Left ventricle myocardium superior (tissue), 1 donor: ENCODE data around the gene BCAR3. TPM values are rescaled to one million over a fixed set of nuclear protein-coding genes. Genes with fewer than 3 reads are reported as not detected.
A peak's percentile ranks its signal among the peaks of the same experiment; 100 is the strongest.

Source experiments
- ATAC-seq: fragments of 200-7000 bp; cut with Tn5 transposase; one replicate; pipeline ENCODE4 v1.9.1; 2020; ENCODE audit warnings: mild to moderate bottlenecking, moderate library complexity
- DNase-seq: peaks from one replicate; pipeline ENCODE4 v3.0.0-alpha.2; 2020
- intact Hi-C: fragments of 100-400 bp; cut with micrococcal nuclease; formaldehyde crosslinking; loops from one replicate; pipeline ENCODE4 v1.11.0; 2022
- total RNA-seq: library from RNA; stranded (reverse); fragmentation: NEBNext Ultra II Directional; extraction: Animal tissue kit (Norgen Biotek cat#: 25700); gene quantifications from one replicate; pipeline ENCODE4 v1.2.1, GENCODE V29; 2021
- donor health status: DM: no; HTN: yes; CAD: no; lungs with severe emphysema.

The BCAR3 gene
- total RNA-seq, 1 donor from 2014 or later, result 15.2 TPM

GRCh38 chr1:93608187-93609109, 73.2 kb downstream of the BCAR3 start:
- DNase-seq (peak; percentile 42), ATAC-seq (peak; percentile 69)
- intact Hi-C loops, result no loop called here

GRCh38 chr1:93607814-93608186, 73.8 kb downstream of the BCAR3 start:
- intact Hi-C loops, result no loop called here
- DNase-seq, result no peak
- no peak for ATAC-seq

GRCh38 chr1:93605812-93606512, 75.7 kb downstream of the BCAR3 start:
- DNase-seq (no peak), ATAC-seq (peak; percentile 50)
- intact Hi-C loops, result no loop called here

GRCh38 chr1:93605026-93605568, 76.5 kb downstream of the BCAR3 start:
- no peak for ATAC-seq
- DNase-seq, result no peak
- intact Hi-C loops, result no loop called here

- ATAC-seq, result no peak
- intact Hi-C loops, result no loop called here
- DNase-seq, result no peak
Observed at GRCh38 chr1:93604411-93604810, 77.2 kb downstream of the BCAR3 start.

GRCh38 chr1:93603601-93604000, 78.0 kb downstream of the BCAR3 start:
- DNase-seq (no peak), ATAC-seq (no peak)
- intact Hi-C loops, result no loop called here

GRCh38 chr1:93603106-93603505, 78.5 kb downstream of the BCAR3 start:
- intact Hi-C loops, result no loop called here
- ATAC-seq (no peak), DNase-seq (no peak)

- no peak for ATAC-seq
Observed at GRCh38 chr1:93602101-93602500, 79.5 kb downstream of the BCAR3 start.

GRCh38 chr1:93601686-93602085, 80.0 kb downstream of the BCAR3 start:
- DNase-seq (no peak), ATAC-seq (no peak)
- intact Hi-C loops, result no loop called here

More at GRCh38 chr1:93602101-93602500, 79.5 kb downstream of the BCAR3 start:
- intact Hi-C loops, result no loop called here
- DNase-seq, result no peak

GRCh38 chr1:93600663-93601062, 81.0 kb downstream of the BCAR3 start:
- DNase-seq, result no peak
- intact Hi-C loops, result no loop called here
- ATAC-seq, result peak; percentile 20

GRCh38 chr1:93599479-93599878, 82.2 kb downstream of the BCAR3 start:
- intact Hi-C loops, result no loop called here
- DNase-seq (no peak), ATAC-seq (no peak)

- no peak for ATAC-seq
- intact Hi-C loops, result no loop called here
Observed at GRCh38 chr1:93598861-93599439, 82.7 kb downstream of the BCAR3 start.

GRCh38 chr1:93598396-93598795, 83.2 kb downstream of the BCAR3 start:
- ATAC-seq (peak; percentile 5), DNase-seq (no peak)
- intact Hi-C loops, result no loop called here

More at GRCh38 chr1:93598861-93599439, 82.7 kb downstream of the BCAR3 start:
- DNase-seq, result no peak

GRCh38 chr1:93597709-93598108, 83.9 kb downstream of the BCAR3 start:
- ATAC-seq (peak; percentile 83), DNase-seq (peak; percentile 71)

GRCh38 chr1:93596329-93597089, 85.1 kb downstream of the BCAR3 start:
- intact Hi-C loops, result no loop called here
- DNase-seq (no peak), ATAC-seq (no peak)

More at GRCh38 chr1:93597709-93598108, 83.9 kb downstream of the BCAR3 start:
- intact Hi-C loops, result no loop called here

GRCh38 chr1:93595743-93596142, 85.9 kb downstream of the BCAR3 start:
- ATAC-seq (no peak), DNase-seq (no peak)
- intact Hi-C loops, result no loop called here

GRCh38 chr1:93595266-93595665, 86.4 kb downstream of the BCAR3 start:
- intact Hi-C loops, result no loop called here
- DNase-seq (no peak), ATAC-seq (no peak)

GRCh38 chr1:93594603-93594880, 87.1 kb downstream of the BCAR3 start:
- DNase-seq (no peak), ATAC-seq (no peak)
- intact Hi-C loops, result no loop called here

- no peak for ATAC-seq
- no peak for DNase-seq
- intact Hi-C loops, result no loop called here
Observed at GRCh38 chr1:93593854-93594602, 87.6 kb downstream of the BCAR3 start.
